GM06990 (cell line): ENCODE data around the gene KIF26B.
"Not testable (repeated sequence)": the region's sequence is repeated elsewhere in the genome, so short reads cannot be mapped to it uniquely, and the experiment has no call there.

Experiments
- DNase-seq: peaks from one replicate; pipeline ENCODE4 v3.0.0-alpha.2; 2011; ENCODE audit not compliant: insufficient read length; ENCODE audit errors: extremely low read depth
- H3K27me3 ChIP-seq: replicated peaks from 2 replicates; pipeline ENCODE4 v1.6.0; 2011; ENCODE audit warnings: low read length; ENCODE audit not compliant: control insufficient read depth, insufficient read depth
- H3K36me3 ChIP-seq: 2 replicates; pipeline ENCODE4 v1.5.1; 2011; ENCODE audit warnings: low read length; ENCODE audit not compliant: control insufficient read depth, insufficient read depth
- H3K4me3 ChIP-seq: replicated peaks from 2 replicates; pipeline ENCODE4 v1.5.1; 2011; ENCODE audit warnings: low read depth, mild to moderate bottlenecking, control low read depth, low read length
- TF ChIP-seq, protein P1 (sequence below): IDR thresholded peaks from 2 replicates; pipeline ENCODE4 v1.5.1; 2011; ENCODE audit warnings: low read length, control low read depth, mild to moderate bottlenecking, inconsistent platforms; ENCODE audit not compliant: insufficient read depth, poor library complexity, severe bottlenecking

Gene KIF26B

DNA sequence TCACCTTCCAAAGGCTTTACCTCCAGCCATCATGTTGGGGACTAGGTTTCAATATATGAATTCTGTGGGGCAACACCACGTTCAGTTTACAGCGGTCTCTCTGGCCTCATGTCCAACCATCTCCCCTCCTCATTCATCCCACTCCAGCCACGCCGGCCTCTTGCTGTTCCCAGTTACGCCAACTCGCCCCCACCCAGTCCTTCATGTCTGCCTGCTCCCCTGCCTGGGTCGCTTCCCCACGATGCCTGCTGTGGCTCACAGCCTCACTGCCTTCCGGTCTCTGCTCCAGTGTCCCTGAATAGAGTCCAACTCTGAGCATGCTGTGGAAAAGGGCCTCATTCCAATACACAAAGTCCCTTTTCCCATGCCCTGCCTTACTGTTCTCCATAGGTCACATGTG lies 193.8 kb downstream of the KIF26B start:
- no peak overlapping the region for H3K4me3 ChIP-seq
- DNase-seq = no peak
- H3K27me3 ChIP-seq = no peaks in the 10 kb centered on the region
- H3K36me3 ChIP-seq = no peaks in the 10 kb centered on the region
- TF ChIP-seq, protein P1, sequence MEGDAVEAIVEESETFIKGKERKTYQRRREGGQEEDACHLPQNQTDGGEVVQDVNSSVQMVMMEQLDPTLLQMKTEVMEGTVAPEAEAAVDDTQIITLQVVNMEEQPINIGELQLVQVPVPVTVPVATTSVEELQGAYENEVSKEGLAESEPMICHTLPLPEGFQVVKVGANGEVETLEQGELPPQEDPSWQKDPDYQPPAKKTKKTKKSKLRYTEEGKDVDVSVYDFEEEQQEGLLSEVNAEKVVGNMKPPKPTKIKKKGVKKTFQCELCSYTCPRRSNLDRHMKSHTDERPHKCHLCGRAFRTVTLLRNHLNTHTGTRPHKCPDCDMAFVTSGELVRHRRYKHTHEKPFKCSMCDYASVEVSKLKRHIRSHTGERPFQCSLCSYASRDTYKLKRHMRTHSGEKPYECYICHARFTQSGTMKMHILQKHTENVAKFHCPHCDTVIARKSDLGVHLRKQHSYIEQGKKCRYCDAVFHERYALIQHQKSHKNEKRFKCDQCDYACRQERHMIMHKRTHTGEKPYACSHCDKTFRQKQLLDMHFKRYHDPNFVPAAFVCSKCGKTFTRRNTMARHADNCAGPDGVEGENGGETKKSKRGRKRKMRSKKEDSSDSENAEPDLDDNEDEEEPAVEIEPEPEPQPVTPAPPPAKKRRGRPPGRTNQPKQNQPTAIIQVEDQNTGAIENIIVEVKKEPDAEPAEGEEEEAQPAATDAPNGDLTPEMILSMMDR = no peak

DNA sequence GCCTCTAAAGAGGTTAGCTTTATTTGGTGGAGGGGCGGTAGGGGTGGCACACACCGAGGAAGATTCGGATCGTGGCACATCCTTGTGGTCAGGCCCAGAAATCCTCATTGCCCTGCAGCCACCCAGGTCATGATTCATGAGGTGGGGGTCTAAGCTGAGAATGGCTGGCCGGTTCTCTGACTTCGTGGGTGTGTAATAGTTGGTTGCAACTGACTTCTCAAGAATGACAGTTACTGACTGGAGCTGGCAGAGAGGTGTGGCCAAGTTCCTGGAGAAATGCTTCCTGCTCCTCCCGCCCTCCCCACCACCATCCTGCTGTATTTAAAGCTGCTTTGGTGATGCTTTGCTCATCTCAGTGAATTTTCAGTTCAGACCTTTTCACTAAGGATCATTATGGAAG lies 198.6 kb downstream of the KIF26B start:
- Histone ChIP-seq H3K27me3 (no peaks in the 10 kb centered on the region), H3K36me3 (no peaks in the 10 kb centered on the region), H3K4me3 (no peak overlapping the region)
- TF ChIP-seq, protein P1 = no peak
- DNase-seq = no peak

DNA sequence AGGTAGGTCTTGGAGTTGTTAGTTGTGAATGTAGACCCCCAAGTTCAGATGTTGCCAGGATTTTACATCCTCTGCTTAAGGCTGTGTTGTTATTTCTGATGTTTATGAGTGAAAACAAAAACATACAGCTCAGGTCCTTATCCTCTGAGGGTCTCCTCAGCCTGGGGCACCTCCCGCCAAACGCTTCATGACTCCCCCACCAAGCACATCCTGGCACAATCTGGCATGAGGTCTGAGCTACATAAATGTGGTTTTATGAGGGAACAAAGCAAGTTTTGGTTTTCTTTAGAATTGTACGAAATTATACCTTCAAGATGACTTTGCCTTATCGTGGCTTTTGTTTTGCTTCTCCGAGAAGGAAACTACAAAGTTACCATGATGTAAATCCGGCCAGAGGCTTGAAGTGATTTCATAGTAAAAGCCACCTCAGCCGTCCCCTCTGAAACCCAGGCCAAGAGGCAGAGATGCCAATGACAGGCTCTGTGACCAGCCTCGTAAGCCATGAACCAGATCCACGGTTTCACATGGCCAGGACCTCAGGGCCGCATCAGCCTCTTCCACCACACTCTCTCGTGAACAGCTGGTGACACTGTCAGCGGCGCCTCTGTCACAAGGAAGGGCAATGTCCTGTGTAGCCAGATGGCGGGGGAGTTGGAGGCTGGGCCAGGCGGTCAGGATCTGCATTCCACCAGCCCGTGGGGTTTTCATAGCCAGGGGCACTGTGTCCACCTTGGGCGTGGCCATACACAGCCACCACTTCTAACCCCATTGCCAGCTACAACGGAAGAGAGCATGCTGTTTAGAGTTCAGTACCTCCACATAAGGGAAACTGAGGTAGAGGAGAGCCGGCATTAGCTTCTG lies 199.4 kb downstream of the KIF26B start:
- no peak for DNase-seq
- Histone ChIP-seq H3K4me3 (no peak overlapping the region), H3K36me3 (no peaks in the 10 kb centered on the region), H3K27me3 (no peaks in the 10 kb centered on the region)
- TF ChIP-seq, protein P1 = no peak

DNA sequence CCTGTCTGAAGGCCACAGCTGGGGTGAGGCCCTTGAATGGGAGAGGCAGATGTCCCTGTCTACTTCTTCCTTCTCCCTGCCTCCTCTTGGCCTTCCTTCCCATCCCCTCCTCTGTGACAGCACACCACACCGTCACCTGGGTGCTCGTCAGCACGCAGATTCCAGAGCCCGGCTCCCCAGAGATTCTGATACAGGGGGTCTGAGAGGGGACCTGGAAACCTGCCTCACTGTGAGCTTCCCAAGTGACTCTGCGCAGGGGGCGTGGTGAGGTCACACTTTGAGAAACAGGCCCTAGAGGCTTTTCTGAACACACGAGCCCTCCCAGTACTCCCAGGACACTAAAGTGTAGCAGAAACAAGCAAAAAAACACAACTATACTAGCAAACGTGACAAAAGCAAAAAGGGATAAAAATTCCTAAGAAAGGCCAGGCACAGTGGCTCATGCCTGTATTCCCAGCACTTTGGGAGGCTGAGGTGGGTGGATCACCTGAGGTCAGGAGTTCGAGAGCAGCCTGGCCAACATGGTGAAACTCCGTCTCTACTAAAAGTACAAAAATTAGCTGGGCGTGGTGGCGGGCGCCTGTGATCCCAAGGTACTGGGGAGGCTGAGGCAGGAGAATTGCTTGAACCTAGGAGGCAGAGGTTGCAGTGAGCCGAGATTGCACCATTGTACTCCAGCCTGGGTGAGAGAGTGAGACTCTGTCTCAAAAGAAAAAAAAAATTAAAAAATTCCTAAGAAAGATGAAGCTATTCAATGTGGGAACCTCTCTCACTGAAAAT lies 201.3 kb downstream of the KIF26B start:
- not testable (repeated sequence) for H3K27me3 ChIP-seq, H3K36me3 ChIP-seq, DNase-seq, H3K4me3 ChIP-seq

DNA sequence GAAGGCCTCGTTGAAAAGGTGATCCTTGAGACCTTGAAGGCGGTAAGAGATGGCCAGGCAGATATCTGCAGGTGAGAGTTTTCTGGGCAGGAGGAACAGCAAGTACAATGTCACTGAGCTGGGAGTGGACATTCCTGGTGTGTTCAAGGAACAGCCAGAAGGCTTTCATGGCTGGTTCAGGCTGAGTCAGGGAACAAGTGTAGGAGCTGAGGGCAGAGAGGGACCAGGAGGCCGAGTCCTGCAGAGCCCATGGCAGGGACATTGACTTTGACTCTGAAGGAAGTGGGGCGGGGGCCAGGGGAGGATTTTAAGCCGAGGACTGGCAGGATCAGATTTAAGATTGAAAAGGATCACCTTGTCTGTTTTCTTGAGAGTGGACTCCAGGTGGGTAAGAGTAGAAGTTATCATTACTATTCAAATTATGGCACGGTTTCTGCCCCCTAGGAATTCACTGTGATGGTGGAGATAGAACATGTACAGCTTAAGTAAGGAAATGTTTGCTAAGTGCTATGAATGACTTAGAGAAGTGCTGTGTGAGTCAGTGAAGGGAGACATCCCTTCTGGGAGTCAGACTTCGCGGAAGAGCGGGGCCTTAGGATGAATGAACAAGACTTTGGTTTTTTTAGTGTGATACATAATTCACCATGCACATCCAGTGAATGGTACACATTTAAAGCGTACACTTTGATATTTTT lies 202.3 kb downstream of the KIF26B start:
- no peak for DNase-seq
- H3K4me3 ChIP-seq = no peak overlapping the region
- H3K36me3 ChIP-seq = no peaks in the 10 kb centered on the region
- H3K27me3 ChIP-seq = no peaks in the 10 kb centered on the region
- TF ChIP-seq, protein P1 = no peak

DNA sequence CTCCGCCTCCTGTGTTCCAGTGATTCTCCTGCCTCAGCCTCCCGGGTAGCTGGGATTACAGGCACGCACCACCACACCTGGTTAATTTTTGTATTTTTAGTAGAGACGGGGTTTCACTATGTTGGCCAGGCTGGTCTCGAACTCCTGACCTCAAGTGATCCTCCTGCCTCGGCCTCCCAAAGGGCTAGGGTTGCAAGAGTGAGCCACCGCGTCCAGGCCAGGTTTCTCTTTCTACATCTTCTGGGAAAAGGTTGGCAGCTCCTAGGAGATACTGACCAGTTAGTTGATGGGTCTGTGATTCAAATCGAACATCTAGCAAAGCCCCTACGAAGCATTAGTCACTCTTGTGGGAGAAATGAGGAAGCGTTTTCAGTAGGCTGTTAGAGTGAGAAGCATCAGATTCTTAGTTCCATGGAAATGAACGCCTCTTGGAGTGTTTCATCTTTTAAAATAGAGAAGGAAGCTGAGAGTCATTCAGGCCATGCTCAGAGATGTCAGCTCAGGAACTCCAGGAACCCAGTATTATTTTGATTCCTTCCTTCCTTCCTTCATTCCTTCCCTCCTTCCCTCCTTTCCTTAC lies 204.4 kb downstream of the KIF26B start:
- not testable (repeated sequence) for H3K36me3 ChIP-seq, H3K27me3 ChIP-seq, DNase-seq, H3K4me3 ChIP-seq
